GM21528 (cell line): ENCODE data around the gene PDCD1.
"Not testable (repeated sequence)": the region's sequence is repeated elsewhere in the genome, so short reads cannot be mapped to it uniquely, and the experiment has no call there.

Experiments used
- ATAC-seq: cut with Tn5 transposase; IDR thresholded peaks from one replicate; pipeline ENCODE4 v1.9.1; 2021; ENCODE audit warnings: mild to moderate bottlenecking, moderate library complexity; ENCODE audit not compliant: unreplicated experiment, low FRiP score

PDCD1 gene

DNA sequence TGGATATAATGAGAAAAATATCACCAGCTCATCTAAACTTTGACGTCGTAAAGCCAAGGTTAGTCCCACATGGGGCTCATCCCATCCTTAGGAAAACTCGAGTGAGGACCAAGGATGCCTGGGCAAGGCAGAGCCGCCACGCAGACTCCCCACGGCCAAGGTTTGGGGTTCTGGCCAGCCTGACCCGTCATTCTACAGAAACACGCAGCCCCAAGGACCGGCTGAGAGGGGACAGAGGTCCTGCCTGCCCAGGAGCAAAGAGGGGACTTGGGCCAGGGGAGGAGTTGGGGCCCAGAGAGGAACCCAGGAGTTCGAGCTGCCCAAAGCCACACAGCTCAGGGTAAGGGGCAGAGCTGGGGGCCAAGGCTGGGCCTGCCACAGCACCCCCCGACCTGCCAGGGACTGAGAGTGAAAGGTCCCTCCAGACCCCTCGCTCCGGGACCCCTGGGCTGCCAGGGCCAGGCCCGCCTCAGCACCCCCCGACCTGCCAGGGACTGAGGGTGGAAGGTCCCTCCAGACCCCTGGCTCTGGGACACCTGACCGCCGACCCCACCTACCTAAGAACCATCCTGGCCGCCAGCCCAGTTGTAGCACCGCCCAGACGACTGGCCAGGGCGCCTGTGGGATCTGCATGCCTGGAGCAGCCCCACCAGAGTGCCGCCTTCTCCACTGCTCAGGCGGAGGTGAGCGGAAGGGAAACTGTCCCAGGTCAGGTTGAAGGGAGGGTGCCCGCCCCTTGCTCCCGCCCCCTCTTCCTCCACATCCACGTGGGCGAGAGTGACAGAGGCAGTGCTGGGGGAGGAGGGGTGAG, at the start of gene PDCD1:
TSS of gene PDCD1 (minus strand) at position 689 of the 811 bp plus-strand sequence. CDS start at position 633, 56 bp downstream.
- ATAC-seq: no peak

DNA sequence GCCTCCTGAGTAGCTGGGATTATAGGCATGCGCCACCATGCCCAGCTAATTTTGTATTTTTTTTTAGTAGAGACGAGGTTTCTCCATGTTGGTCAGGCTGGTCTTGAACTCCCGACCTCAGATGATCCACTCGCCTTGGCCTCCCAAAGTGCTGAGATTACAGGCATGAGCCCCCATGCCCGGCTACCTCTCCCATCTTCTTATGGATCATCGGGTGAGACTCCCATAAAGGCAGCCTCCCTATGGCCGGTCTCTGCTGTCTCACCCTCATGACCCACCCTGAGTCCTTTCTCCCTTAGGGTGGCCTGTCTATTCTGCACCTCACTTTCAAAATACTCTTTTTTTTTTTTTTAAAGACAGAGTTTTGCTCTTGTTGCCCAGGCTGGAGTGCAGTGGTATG, 49.1 kb upstream of the PDCD1 start:
- not testable (repeated sequence) for ATAC-seq

DNA sequence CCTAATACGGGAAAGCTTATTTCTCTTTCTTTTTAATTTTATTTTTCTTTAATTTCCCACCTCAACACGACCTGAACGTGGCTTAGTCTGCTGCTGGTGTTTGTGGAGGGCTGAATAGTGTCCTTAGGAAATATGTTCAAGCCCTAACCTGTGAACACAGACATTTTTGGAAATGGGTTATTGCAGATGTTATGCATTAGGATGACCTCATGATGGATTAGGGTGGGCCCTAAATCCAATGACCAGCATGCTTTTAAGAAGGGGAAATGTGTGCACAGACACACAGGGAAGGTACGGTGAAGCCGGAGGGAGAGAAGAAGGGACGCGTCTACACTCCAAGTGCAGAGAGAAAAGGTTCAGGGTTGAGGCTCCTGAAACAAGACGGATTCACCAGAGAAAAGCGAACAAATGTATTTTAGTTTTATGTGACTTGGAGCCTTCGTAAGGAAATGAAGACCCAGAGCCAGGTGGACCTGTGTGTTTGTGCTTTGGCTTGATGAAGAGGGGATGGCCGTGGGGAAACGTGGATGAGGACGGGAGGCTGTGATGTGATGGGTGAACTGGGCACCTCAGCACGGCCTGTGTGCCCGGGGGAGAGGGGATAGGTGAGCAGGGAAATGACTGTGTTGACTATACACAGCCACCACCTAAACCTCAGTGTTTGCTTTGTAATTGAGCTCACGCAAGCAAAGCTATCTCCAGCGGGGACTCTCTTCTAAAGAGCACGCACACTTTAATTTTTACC, 48.3 kb upstream of the PDCD1 start:
- no peak for ATAC-seq

DNA sequence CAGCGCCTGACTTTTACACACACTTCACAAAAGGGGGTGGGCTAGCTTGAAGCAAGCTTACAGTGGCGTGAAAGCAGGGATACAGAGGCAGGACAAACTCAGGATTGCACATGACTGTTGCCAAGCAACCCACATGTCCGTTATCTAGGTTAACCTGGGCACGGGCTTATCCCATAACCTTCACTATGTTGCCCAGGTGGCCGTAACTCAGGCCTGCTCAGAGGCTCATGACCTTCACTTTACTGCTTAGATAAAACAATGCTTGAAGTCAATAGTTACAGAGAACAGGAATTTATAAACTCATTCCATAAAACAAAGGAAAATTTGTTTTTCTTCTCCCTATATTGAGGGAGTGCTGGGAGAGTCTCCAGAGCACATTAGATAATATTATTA, 47.7 kb upstream of the PDCD1 start:
- ATAC-seq: not testable (repeated sequence)

DNA sequence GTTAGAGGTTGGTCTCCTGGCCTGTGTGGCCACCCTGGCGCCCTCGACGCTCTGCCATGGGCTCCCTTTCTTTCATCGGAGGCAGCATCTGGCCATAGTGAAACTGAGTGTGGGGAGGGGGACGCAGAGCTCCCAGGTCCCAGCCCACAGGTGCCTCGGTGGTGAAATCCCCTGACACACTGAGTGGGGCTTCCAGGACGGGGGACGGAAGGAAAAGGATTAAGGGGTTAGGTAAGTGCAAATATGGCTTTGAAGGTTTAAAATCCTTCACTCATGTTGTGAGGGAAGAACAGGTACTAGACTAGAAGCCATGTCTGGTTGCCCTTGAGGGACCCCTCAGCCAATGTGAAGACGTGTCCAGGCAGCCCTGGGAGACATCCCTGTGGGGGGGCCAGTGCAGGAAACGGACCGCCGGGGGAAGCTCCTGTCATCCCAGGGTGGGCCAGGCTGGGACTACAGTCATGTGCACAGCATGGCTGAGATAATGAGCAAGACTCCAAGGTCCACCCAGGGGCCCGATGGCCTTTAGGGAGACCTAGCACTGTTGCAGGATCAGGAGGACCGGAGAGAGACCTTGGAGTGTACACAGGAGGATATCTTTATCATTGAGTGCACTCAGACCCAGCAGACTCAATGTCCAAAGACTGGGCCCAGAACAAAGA, 47.2 kb upstream of the PDCD1 start:
- ATAC-seq: no peak

DNA sequence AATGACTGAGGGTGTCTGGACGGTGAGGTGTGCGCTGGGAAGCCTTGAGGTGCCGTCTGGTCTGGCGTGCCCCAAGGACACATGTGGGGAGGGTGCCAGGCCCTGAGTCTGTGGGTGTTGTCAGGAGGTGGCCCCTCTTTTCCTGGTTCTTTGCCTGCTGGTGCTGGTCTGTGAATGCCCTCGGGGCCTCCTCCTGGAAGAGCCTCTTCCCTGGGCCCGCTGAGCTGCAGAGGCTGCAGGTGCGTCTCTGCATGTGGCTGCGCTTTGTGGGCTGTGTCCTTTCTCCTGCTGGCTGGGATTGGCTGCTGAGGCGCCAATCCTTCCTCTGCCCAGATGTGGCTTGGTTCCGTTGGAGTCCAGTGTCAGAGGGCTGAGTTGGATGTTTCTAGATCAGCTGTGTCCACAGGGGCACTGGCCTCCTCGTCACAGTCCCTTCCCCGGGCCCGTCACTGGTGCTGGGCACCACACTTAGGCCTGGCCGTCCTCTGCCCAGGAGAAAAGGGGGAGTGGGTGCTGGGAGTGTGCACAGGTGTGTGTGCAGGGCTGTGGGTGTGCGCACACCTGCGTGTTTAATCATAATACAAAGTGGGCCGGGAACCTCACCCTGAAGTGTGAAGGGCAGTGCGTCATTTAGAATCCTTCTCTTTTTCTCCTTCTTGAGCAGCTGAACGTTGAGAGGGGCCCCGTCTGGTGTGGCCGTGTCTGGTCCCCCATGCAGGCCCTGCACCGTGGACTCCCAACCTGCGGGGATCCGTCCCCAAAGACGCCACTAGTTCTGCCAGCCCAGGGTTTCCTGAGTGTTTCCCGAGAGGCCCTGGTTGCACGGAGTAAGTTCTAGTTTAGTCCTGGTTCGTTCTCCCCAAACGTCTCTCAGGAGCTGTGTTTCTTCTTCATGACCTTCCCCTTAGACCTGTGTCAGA, 46.4 kb upstream of the PDCD1 start:
- ATAC-seq: no peak

DNA sequence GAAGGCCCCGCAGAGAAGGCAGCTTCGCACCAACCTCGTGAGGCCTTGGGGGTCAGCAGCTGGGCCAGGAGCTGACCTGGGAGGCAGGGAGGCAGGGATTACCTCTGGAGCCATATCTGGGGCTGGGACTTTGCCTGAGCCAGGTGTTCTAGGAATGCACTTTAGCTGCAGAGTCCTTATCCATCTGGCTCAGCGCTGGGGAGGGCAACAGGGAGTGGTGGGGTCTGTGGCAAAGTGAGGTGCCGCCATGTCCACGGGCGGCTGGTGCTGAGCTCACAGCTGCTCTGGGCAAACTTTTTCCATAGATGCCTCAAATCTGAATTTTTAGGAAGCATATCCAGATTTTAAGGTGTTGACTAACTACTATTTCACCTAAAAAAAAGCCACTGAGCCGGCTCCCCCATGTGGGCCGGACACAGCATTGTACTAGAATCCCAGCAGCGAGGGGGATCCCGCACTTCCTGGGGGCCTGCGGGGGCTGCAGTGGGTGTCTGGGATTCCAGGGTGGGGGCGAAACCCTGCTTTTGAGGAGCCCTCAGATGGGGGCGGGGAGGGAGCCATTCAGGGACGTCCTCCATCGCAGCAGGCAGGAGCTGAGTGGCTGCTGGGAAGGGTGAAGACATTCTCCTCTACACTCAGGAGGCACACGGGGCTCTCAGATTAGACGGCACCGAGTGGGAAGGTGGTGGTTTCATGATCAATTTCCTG, 45.5 kb upstream of the PDCD1 start:
- ATAC-seq: no peak

DNA sequence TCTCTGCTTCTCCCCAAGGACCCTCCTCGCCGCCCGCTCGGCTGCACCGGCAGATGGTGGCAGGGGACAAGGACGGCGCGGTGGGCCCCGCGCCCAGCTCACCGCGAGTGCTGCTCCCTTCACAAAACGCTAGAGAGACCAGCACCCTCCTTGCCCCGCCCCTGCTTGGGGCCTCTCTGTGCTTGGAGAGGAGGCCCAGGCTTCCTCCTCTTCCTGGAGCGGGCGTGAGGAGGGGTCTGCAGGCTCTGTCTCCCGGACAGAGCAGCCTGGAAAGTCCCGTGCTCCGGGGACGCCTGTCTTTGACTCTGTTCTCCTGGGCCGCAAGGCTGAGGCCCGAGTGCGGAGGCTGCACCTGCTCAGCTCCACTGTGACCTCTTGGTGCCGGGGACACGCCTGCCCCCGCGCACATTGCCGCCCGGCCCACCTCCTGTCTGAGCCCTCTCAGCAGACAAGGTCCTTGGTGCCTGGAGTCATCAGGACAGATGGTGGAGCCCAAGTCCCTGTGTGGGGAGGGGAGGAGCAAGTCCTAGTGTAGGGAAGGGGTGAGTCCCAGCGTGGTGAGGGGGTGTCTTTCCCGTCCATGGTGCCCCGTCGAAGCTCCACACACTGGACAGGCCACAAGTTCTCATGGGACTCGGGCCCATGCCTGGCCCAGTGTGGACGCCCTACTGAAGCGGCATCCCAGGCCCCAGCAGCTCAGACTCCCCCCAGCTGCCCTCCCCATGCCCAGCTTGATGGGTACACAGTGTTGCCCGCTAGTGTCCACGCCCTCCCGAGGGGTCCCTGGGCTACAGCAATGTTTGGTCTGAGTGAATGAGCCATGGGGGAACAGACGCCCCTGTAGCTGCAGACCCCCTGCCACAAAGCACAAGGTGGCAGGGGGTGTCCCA, 44.7 kb upstream of the PDCD1 start:
- no peak for ATAC-seq

DNA sequence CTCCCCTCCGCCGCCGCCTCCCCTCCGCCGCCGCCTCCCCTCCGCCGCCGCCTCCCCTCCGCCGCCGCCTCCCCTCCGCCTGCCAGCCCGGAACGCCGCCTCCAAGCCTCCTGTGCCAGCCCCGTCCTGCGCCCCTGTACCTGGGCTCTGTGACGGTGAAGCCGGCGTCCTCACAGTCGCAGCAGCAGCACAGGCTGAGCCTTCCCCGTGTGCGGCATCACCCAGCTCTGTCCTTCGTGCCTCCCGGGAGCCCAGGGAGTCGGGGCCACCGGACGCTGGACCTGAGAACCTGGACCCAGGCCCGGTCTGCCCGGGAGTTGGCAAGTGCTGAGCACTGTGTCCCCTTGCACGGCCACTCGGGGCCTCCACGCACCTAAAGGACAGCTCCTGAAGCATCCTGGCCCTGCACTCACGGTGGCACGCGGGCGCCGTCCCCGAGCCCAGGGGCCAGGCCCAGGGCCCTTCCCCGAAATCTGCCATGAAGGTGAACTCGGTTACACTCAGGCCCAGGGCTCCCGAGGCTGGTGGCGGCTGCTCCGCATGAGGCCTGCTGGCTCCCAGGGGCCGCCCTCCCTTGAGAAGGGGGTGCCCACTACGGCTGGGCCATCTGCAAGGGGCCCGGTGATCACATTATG, 43.8 kb upstream of the PDCD1 start:
- no peak for ATAC-seq

DNA sequence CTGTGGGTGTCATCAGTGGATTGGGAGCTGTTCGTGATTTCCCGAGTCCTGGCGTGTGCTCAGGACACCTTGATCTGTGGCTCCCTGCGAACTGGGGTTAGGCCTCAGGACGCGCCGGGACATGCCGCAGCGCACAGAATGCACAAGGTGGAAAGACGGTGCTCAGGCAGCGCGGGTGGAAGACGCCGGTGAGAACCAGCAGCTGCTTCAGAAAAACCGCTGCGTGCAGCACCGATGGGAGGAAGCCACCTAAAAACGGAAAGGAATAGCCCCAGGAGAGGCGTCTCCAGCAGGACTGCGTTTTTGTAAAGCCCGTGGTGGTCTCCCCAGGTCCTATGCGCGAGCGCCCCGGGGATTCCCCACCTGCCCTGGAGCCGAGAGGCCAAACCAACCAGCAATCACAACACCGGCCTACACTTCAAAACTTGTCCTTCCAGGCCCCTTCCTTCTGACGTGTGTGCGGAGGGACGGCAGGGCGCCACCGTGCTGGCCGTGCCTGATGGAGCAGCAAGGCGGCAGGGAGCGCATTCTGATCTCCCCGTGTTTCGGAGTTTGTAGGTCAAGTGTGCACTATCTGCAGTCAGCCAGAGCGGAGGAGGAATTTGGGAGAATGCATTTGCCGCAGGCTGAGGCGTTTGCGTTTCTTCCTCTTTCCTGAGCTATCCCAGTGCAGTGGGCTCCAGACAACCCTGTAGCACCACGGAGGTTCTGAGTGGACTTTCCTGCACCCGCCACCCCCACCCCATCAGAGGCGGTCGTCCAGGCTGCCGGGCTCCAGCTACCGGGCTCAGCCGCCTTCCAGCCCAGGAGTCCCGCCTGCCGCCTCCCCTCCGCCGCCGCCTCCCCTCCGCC, 43.0 kb upstream of the PDCD1 start:
- ATAC-seq: no peak

DNA sequence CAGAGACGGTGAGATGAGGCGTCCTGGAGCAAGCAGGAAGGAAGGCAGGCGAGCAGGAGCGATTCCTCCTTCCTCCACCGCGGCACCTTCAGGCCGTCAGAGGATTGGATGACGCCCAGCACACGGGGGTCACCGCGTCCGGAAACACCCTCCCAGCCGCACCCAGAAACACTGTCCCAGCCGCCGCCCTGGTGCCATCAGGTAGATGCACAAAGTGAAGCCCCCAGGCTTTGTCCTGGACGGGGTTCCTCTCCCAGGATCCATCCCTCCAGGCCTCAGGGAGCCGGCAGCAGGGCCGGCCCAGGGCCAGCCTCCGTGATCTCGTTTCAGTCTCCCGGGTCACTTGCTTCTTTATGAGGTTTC, 42.3 kb upstream of the PDCD1 start:
- no peak for ATAC-seq

DNA sequence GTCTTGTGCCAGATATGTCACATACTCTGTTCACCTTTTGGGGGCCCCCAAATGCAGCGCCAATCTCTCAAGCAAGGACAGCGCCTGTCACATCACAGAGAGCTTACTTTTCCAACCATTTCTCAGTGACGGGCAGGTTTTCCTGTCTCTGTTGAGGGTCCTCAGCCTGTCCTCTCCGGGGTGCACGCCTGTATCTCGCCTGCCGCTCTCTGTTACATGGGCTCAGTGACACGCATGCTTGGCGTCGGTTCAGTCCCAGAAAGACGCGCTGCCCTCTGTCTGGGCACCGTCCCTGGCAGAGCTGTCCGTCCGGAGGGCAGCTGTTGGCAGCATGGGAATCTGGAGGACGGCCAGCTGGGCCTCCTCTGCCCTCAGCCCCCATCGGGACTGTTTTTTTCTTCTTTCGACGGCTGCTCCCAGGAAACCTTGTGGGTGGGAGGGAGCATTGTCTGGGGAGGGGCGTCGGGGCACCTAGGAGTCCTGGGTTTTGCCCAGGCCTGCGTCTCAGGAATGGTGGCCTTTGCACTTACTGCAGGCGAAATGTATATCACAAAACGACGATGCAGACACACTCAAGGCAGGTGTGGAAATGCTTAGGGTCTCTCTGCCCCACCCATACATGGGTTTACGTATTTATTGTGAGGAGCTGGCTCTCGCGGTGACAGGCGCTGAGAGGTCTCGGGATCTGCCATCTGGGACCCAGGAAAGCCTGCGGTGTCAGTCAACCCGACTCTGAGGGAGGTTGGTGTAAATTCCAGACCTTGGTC, 41.7 kb upstream of the PDCD1 start:
- no peak for ATAC-seq

DNA sequence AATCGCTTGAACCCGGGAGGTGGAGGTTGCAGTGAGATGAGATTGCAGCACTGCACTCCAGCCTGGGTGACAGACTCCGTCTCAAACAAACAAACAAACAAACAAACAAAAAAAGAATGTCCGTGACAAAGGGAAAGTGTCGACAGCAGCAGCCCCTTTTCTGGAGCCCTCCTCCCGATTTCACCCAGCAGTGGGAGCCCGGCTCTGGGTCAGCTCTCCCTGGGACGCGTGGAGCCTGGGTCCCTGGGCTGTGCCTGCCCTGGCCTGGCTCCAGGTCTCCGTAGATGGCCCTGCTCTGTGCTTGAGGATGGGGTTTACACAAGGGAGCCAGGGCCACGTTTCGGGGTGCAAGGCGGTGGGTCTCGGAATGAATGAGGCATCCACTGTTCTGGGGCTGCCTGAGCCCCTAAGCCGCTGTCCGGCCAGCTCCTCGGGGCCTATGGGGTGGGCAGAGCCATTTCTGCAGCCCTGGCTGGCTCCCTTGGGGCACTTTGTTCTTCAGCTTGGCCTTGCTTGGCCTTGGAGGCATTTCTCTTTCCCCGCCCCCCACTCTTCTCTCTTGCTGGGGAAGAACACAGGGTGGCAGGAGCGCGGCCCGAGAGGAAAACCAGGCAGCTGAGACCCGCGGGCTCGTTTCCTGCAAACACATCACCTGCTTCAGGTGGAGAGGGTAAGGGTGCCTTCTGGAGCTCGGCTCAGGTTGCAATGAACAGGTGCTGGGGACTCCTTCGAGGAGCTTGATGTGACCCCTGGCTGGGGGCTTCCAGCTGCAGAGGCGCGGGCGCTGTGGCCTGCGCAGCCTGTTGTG, 40.0 kb upstream of the PDCD1 start:
- ATAC-seq: no peak

DNA sequence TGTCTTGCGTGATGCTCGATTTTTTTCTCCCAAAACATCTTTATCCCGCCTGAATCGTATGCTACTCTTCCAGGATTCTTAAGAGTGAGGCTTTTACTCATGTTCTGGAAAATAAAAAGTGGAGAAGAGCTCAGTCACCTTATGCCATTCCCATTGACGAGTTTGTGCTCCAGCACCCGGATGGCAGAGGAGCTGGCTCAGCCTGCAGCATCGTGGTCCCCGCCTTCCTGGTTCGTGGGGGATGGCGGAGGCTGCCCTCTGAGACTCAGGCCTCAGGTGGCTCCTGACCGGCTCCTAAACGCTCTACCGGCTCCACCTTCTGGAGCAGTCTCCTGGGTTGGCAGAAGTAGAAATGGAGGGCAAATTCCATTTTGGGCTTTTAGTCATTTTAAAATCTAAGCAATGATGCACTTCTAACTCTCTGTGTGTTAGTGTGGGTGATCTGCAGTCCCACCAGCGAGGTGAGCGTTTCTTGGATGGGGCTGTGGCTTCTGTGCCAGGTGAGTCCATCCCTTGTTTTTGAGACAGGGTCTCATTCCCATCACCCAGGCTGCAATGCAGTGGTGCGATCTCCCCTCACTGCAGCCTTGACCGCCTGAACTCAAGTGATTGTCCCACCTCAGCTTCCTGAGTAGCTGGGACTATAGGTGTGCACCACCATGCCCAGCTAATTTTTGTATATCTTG, 38.7 kb upstream of the PDCD1 start:
- no peak for ATAC-seq

DNA sequence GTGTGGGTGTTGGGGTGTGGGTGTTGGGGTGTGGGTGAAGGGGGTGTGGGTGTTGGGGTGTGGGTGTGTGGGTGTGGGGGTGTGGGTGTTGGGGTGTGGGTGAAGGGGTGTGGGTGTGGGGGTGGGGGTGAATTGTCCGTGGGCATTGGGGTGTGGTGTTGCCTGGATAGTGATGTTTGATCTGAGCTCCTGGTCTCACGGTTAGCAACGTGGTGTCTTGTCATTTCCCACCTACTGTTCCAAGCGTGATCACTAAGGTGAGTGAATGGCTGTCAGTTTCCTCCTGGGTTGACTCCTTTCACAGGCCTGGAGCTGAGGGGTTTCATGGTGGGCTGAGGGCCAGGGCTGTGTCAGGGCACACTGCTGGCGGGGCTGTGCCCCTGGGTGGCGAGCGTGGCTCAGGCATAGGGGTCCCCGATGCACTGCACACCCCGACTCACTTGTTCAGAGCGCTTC, 38.1 kb upstream of the PDCD1 start:
- ATAC-seq: no peak
